Panc1 (cell line): Measurements from ENCODE around the gene ANKMY1.

Experiments used
- POLR2AphosphoS5 ChIP-seq: IDR thresholded peaks from 2 replicates; pipeline ENCODE4 v1.6.1; 2012; ENCODE audit warnings: mild to moderate bottlenecking, low read depth, low read length, moderate library complexity
- SIN3A ChIP-seq: IDR thresholded peaks from 2 replicates; pipeline ENCODE4 v1.6.1; 2012; ENCODE audit warnings: low read depth, mild to moderate bottlenecking, low read length, moderate library complexity, borderline replicate concordance; ENCODE audit not compliant: insufficient read depth
- TF ChIP-seq, protein P1 (sequence below): fragments of 450-650 bp; IDR thresholded peaks from 2 replicates; pipeline ENCODE4 v1.5.1; 2017; ENCODE audit warnings: mild to moderate bottlenecking
- TF ChIP-seq, protein P2 (sequence below), 2 experiments: IDR thresholded peaks; 2 replicates each; pipeline ENCODE4 v1.6.1; 2011 to 2012; ENCODE audit warnings: low read depth in 2 of 2, control low read depth in 1 of 2, low read length in 1 of 2, mild to moderate bottlenecking in 1 of 2, moderate library complexity in 1 of 2; ENCODE audit not compliant: insufficient read depth in 1 of 2

DNA sequence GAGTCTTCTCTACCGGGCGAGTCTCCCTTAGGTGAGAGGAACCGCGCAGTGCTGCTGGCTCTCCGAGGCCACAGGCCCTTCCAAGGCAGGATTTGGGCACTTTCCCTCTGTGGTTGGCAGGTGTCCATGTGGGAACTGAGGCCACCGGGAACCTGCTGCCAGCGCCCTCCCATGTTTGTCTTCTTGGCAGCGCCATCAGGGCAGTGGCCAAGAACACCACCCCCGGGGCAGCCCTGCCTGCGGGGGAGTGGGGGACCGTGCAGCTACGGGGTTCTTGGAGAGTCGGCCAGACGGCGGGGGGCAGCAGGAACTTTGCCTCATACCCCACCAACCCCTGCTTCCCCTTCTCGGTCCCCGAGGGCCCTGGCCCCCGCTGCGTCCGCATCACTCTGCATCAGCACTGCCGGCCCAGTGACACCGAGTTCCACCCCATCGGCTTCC lies 38.7 kb upstream of the ANKMY1 start:
- TF ChIP-seq, protein P1, sequence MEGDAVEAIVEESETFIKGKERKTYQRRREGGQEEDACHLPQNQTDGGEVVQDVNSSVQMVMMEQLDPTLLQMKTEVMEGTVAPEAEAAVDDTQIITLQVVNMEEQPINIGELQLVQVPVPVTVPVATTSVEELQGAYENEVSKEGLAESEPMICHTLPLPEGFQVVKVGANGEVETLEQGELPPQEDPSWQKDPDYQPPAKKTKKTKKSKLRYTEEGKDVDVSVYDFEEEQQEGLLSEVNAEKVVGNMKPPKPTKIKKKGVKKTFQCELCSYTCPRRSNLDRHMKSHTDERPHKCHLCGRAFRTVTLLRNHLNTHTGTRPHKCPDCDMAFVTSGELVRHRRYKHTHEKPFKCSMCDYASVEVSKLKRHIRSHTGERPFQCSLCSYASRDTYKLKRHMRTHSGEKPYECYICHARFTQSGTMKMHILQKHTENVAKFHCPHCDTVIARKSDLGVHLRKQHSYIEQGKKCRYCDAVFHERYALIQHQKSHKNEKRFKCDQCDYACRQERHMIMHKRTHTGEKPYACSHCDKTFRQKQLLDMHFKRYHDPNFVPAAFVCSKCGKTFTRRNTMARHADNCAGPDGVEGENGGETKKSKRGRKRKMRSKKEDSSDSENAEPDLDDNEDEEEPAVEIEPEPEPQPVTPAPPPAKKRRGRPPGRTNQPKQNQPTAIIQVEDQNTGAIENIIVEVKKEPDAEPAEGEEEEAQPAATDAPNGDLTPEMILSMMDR: no peak
- TF ChIP-seq SIN3A (no peak), POLR2AphosphoS5 (no peak)
- TF ChIP-seq, protein P2, sequence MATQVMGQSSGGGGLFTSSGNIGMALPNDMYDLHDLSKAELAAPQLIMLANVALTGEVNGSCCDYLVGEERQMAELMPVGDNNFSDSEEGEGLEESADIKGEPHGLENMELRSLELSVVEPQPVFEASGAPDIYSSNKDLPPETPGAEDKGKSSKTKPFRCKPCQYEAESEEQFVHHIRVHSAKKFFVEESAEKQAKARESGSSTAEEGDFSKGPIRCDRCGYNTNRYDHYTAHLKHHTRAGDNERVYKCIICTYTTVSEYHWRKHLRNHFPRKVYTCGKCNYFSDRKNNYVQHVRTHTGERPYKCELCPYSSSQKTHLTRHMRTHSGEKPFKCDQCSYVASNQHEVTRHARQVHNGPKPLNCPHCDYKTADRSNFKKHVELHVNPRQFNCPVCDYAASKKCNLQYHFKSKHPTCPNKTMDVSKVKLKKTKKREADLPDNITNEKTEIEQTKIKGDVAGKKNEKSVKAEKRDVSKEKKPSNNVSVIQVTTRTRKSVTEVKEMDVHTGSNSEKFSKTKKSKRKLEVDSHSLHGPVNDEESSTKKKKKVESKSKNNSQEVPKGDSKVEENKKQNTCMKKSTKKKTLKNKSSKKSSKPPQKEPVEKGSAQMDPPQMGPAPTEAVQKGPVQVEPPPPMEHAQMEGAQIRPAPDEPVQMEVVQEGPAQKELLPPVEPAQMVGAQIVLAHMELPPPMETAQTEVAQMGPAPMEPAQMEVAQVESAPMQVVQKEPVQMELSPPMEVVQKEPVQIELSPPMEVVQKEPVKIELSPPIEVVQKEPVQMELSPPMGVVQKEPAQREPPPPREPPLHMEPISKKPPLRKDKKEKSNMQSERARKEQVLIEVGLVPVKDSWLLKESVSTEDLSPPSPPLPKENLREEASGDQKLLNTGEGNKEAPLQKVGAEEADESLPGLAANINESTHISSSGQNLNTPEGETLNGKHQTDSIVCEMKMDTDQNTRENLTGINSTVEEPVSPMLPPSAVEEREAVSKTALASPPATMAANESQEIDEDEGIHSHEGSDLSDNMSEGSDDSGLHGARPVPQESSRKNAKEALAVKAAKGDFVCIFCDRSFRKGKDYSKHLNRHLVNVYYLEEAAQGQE (IDR thresholded peaks at IDR 0.05; ENCODE audit: insufficient read depth in 1 of 2, low read depth in 2 of 2, low read length in 1 of 2): no peak
